DLD1 (cell line): ENCODE results near the gene KCNJ16.

Source experiments
- in situ Hi-C: cut with HindIII; loops from 2 replicates; pipeline ENCODE4 v1.10.0; 2017; ENCODE audit warnings: low sequenced_read_pairs

The KCNJ16 gene

GRCh38 chr17:70124723-70125122 is 49.7 kb downstream of the KCNJ16 start:
- in situ Hi-C loops = no loop called here

- in situ Hi-C loops = no loop called here
These were observed 52.3 kb downstream of the KCNJ16 start for GRCh38 chr17:70127221-70127873.

DNA sequence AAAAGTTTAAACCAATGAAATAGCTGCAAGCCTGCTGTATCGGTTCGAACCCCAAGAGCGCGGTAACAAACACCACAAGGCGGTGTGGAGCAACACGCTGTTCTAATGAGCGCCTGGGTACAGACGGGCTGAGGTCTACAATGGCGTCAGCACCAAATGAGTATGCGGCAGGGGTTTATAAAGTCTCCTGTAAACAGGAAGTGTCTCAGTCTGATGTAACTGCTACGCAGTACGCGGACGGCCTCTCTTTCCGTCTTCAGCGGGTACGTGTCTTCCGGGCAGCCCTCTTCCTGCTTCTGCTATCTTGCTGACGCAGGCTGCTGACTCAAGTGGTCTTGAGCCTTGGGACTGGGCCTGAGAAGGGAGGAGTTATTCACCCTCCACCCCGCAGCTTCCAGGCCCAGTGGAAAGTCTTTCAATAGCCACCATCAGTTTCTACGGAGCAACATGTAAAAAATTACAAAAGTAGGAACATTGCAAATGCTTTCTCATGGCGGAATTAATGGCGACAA is 53.8 kb downstream of the KCNJ16 start:
- in situ Hi-C loops = no loop called here

DNA sequence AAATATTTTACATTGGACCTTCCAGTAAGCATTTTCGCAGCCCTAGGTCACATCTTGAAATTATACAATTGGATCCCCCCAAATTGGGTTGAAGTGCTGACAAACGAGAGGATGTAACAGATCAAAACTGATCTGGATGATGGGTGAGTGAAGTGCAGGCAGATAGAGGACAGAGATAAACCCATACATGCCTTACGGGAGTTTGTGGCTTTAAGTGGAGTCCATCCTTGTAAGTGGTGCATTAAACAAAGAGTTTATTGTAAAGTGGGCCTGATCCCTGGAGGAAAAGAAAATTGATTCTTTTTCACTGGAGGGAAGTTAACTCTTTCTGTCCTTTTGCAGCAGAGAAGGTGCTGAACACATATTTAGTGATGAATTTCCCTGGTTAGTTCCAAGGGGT is 55.3 kb downstream of the KCNJ16 start:
- in situ Hi-C loops = no loop called here

GRCh38 chr17:70132505-70132904 is 57.5 kb downstream of the KCNJ16 start:
- in situ Hi-C loops = no loop called here

GRCh38 chr17:70134042-70134441 is 59.0 kb downstream of the KCNJ16 start:
- in situ Hi-C loops = no loop called here

- in situ Hi-C loops = no loop called here
These were observed 59.8 kb downstream of the KCNJ16 start for GRCh38 chr17:70134777-70135176.

GRCh38 chr17:70136131-70136530 is 61.1 kb downstream of the KCNJ16 start:
- in situ Hi-C loops = no loop called here

DNA sequence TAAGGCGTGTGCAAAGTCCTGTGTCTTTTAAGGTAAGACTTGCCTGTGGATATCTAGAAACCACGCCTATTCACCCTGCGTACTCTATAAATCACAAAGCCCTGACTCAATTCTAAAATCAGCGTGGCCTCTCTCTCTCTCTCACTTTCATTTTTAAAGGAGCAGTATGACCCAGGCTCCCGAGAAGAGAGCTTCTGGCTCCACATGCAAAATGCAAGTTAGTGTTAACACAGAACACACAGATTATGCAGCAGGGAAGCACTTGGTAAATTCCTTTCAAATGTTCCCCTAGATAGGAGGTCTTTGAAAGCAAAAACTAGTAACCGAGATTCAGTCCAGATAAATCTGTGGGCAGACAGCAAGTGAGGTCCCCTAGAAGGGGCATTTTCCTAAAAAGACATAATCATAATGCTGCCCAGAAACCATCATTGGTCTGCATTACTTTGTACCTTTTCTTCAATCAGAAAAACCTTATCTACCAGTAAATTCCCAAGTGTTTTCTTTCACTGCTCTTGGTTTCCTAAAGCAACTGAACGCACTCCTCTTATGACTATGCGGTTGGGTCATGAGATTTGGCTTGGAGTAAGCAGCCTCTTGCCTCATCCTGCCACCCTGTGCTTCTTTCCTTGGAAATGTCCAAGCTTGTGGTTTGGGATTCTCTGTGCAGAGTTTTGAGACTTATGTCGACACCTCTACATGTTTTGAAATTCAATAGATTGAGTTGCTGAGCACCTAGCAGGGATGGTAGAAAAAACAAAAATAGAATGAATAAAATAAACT is 62.6 kb downstream of the KCNJ16 start:
- in situ Hi-C loops = no loop called here

DNA sequence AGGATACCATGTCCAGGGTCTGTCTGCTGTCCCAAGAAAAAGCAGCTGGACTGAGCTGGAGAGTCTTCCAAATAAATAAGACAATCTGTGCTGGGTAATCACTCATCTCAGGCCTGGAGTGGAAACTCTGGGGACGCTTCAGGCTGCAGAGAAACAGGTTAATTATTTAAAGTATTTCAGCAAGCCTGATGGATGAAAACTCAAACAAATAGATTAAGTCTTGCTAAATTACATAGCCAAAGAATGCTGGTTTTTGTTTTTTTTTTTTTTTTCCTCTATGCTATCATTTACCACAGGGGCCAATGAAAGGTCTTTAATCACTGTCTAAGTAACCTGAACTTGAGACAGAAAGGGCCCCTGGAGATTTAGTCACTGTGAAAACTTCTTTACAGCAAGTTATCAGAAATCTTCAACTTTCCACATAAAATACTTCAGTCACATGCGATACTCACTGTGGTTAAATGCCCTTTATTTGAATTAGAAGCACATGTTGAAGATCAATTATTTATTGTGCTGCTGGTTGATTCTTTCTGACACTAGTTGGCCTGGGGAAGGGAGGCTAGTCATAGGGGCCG is 63.4 kb downstream of the KCNJ16 start:
- in situ Hi-C loops = no loop called here

DNA sequence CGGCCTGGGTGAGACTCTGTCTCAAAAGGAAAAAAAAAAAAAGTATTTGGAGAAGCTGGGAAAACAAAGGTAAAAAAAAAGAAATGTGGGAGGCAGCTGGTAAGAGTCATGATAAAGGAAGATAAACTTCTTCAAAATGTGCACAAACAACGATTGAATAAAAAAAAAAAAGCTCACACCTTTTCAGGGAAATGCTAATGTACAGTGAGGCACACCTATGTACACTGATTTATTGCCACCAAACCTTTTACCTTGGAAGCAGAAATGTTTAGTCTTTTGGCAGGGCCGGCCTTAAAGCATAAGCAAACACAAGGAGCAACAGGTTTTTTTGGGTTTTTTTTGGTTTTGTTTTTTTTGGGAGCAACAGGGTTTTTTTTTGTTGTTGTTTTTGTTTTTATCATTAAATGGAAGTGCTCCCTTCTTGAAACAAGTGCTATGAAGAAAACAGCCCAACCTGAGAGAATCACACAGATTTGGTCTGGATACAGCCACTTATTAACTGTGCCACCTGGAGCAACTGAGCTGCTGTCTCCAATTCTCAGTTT is 64.5 kb downstream of the KCNJ16 start:
- in situ Hi-C loops = no loop called here

- in situ Hi-C loops = no loop called here
These were observed 69.3 kb downstream of the KCNJ16 start for GRCh38 chr17:70144260-70144846.

GRCh38 chr17:70153210-70153609 is 78.2 kb downstream of the KCNJ16 start:
- in situ Hi-C loops = no loop called here

DNA sequence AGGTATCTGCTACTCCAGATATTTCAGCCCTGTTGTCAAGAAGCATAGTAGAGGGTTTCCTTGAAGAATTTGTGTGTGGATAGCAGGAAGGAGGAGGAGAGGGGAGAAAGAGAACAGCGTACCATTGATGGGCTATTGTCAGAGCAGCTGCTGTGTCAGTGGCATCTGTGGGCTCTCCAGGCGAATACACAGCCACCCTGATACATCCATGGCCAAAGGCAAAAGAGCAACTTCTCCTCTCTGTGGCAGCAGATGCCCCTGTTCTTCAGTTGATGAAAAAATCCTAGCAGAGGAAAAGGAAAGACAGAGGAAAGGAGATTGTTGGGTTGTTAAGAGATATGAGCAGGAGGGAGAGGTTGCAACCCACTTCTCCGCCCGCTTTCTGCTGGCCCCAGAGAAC is 82.1 kb downstream of the KCNJ16 start:
- in situ Hi-C loops = no loop called here

- in situ Hi-C loops = no loop called here
These were observed 83.2 kb downstream of the KCNJ16 start for GRCh38 chr17:70158180-70158579.

GRCh38 chr17:70158591-70158990 is 83.6 kb downstream of the KCNJ16 start:
- in situ Hi-C loops = no loop called here

DNA sequence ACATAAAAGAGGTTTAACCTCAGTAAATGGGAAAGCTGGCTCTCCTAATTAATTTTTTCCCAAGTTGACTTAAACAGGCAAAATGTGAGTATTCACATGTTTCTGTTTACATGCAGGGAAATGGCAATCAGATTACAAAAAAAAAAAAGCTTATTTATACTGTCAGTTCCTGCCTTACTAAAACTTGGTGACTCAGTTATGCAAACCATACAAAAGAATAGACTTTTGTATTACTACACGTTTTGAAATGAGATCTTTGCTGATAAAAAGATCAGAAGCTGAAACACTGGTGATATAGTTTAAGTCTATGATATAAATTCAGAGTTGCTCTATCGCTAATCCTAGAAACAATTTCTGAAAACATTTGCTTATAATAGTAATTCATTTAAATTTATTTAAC is 85.0 kb downstream of the KCNJ16 start:
- in situ Hi-C loops = loop anchor here (10.0 kb wide), 1 partner anchor 585 kb away; no protein-coding TSS in a partner anchor

DNA sequence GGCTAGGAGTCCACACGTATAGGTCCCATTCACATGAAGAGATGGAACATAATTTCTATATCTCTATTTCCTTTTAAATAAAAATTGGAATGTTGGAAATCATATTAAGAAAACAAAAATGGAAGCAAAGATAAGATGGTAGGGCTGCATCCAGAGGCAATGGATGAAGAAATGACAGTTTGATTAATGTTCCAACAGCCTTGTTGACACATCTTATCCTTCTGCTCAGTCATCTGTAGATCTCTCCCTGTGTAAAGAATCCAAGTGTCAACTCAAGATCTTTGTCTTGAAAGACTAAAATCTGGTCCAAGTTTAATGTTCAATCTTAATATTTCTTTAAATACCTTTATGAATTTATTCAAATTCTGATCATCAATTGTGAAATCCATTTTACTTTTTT is 86.5 kb downstream of the KCNJ16 start:
- in situ Hi-C loops = loop anchor here (10.0 kb wide), 1 partner anchor 587 kb away; no protein-coding TSS in a partner anchor

- in situ Hi-C loops = loop anchor here (10.0 kb wide), 1 partner anchor 591 kb away; no protein-coding TSS in a partner anchor
These were observed 90.4 kb downstream of the KCNJ16 start for GRCh38 chr17:70165383-70165782.

DNA sequence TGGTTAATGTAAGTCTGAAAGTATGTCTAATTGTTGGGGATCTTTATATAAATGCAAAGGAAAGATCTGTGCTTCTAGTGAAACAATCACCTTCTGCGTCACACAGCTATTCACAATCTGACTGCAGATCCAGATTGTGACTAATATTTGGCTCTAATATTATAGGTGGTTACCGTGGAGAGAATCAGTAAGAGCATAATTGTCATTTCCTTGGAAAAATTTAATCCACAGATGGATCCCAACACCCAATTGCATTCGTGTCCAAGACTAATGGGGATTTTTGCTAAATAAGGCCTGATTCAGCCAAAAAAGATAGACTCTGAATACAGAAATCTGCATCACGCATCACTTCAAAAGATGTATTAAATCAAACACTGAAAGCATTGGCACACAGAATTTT is 91.6 kb downstream of the KCNJ16 start:
- in situ Hi-C loops = loop anchor here (10.0 kb wide), 1 partner anchor 592 kb away; no protein-coding TSS in a partner anchor
